Measurements from ENCODE around the gene SAP30BP. TPM values are rescaled to one million over a fixed set of nuclear protein-coding genes. Genes with fewer than 3 reads are reported as not detected.

Gene SAP30BP
- total RNA-seq, 3 donors from 2014 or later (not counting 1 experiment from before 2014, with no cell fraction given) = 234 to 246 (median 240) TPM

DNA sequence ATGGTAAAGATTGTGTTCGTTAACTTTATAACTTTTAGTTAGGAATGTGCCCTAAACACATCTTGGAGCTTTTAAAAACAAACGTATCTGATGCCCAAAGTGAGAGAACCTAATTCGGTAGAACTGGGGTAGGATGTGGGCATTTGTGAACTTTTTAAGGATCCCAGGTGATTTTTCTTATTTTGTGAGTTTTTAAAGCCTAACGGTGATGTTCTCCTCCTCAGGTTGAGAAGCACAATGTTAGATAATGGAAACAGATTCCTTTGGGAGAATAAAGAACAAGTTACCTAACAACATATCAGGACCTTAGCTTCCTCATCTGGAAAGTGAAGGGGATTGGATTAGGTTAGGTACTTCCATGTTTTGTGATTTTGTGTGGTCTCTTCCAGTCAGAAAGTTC, 687 bp downstream of the SAP30BP start:
- H3K4me1 Mint-ChIP-seq = peaks cover 7 to 14% of the 10 kb centered on the region in 2 donors
- no peaks in the 10 kb centered on the region for H3K27me3 ChIP-seq (ENCODE audit: control insufficient read depth, insufficient read depth, low read length)
- H3K4me3 Mint-ChIP-seq = no peak overlapping the region
- WGBS (ENCODE audit: insufficient coverage) = 3% methylated on average over 3 of the region's 4 CpGs
- TF ChIP-seq, protein P1, sequence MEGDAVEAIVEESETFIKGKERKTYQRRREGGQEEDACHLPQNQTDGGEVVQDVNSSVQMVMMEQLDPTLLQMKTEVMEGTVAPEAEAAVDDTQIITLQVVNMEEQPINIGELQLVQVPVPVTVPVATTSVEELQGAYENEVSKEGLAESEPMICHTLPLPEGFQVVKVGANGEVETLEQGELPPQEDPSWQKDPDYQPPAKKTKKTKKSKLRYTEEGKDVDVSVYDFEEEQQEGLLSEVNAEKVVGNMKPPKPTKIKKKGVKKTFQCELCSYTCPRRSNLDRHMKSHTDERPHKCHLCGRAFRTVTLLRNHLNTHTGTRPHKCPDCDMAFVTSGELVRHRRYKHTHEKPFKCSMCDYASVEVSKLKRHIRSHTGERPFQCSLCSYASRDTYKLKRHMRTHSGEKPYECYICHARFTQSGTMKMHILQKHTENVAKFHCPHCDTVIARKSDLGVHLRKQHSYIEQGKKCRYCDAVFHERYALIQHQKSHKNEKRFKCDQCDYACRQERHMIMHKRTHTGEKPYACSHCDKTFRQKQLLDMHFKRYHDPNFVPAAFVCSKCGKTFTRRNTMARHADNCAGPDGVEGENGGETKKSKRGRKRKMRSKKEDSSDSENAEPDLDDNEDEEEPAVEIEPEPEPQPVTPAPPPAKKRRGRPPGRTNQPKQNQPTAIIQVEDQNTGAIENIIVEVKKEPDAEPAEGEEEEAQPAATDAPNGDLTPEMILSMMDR (IDR thresholded peaks at IDR 0.05) = no peak
- no peaks in the 10 kb centered on the region for H3K9me3 Mint-ChIP-seq
- peaks cover 14% of the 10 kb centered on the region for H3K4me1 ChIP-seq (ENCODE audit: control insufficient read depth, insufficient read depth, low read length)
- H3K36me3 ChIP-seq (ENCODE audit: control insufficient read depth, insufficient read depth, low read length) = peaks cover 37% of the 10 kb centered on the region
- ATAC-seq (no peak), DNase-seq (no peak)
- peak overlapping the region; percentile 81 for H3K4me3 ChIP-seq (ENCODE audit: low read length)
- H3K36me3 Mint-ChIP-seq = no peaks in the 10 kb centered on the region
- no peaks in the 10 kb centered on the region for H3K27me3 Mint-ChIP-seq (ENCODE audit: low read depth in 2 of 2)
- H3K27ac Mint-ChIP-seq = no peak overlapping the region
- no peaks in the 10 kb centered on the region for H3K9me3 ChIP-seq (ENCODE audit: control insufficient read depth, insufficient read depth, low read length)
- intact Hi-C loops (cut with micrococcal nuclease) = no loop called here
- peak overlapping the region; percentile 84 for H3K27ac ChIP-seq (ENCODE audit: low read length)

DNA sequence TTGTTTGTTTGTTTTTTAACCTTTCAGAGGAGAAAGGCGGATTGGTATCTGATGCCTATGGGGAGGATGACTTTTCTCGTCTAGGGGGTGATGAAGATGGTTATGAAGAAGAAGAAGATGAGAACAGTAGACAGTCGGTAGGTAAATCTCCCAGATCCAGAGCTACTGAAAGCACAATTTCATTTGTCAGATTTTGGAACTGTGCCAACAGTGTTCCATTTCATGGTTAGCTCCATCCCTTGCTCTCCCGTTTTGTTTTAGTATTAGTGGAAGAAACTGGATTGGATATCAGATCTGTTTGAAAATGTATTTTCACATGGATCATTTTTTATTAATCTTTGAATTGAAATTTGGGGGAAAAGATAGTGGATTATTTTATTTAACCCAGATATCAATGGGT, 1.4 kb downstream of the SAP30BP start:
- Mint-ChIP-seq H3K4me1 (peaks cover 7 to 19% of the 10 kb centered on the region in 2 donors), H3K36me3 (no peaks in the 10 kb centered on the region), H3K27me3 (ENCODE audit: low read depth in 2 of 2) (no peaks in the 10 kb centered on the region), H3K9me3 (no peaks in the 10 kb centered on the region), H3K4me3 (no peak overlapping the region), H3K27ac (no peak overlapping the region)
- intact Hi-C loops (cut with micrococcal nuclease) = no loop called here
- H3K4me1 ChIP-seq (ENCODE audit: control insufficient read depth, insufficient read depth, low read length) = peaks cover 14% of the 10 kb centered on the region
- H3K4me3 ChIP-seq (ENCODE audit: low read length) = no peak overlapping the region
- H3K27me3 ChIP-seq (ENCODE audit: control insufficient read depth, insufficient read depth, low read length) = no peaks in the 10 kb centered on the region
- TF ChIP-seq, protein P1 (IDR thresholded peaks at IDR 0.05) = no peak
- DNase-seq = no peak
- ATAC-seq = no peak
- H3K36me3 ChIP-seq (ENCODE audit: control insufficient read depth, insufficient read depth, low read length) = peaks cover 43% of the 10 kb centered on the region
- WGBS (ENCODE audit: insufficient coverage) = 91% methylated on average over 4 of the region's 4 CpGs
- H3K9me3 ChIP-seq (ENCODE audit: control insufficient read depth, insufficient read depth, low read length) = no peaks in the 10 kb centered on the region
- H3K27ac ChIP-seq (ENCODE audit: low read length) = no peak overlapping the region

DNA sequence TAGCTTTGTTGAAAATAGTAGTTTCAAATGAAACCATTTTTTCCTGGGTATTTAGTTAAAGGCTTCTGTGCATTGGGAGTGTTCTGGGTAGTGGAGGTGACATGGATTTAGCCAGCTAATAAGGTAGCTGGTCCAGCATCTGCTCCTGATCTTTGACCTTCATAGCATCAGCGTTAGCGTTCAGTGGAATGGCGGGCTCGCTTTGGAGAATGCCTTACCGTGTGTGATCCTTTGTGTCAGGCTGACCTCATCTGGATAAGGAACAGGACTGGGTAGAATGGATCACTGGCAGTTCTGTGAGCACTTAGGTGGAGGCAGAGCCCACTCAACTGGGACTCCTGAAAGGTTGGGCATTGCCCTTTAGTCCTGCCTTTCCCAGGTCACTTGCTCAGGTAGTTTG, 3.7 kb downstream of the SAP30BP start:
- H3K27me3 ChIP-seq (ENCODE audit: control insufficient read depth, insufficient read depth, low read length) = no peaks in the 10 kb centered on the region
- ATAC-seq (no peak), DNase-seq (no peak)
- no peaks in the 10 kb centered on the region for H3K9me3 Mint-ChIP-seq
- peaks cover 14% of the 10 kb centered on the region for H3K4me1 ChIP-seq (ENCODE audit: control insufficient read depth, insufficient read depth, low read length)
- H3K4me3 ChIP-seq (ENCODE audit: low read length) = no peak overlapping the region
- H3K9me3 ChIP-seq (ENCODE audit: control insufficient read depth, insufficient read depth, low read length) = no peaks in the 10 kb centered on the region
- TF ChIP-seq, protein P1 (IDR thresholded peaks at IDR 0.05) = no peak
- intact Hi-C loops (cut with micrococcal nuclease) = no loop called here
- peaks cover 47% of the 10 kb centered on the region for H3K36me3 ChIP-seq (ENCODE audit: control insufficient read depth, insufficient read depth, low read length)
- H3K27ac ChIP-seq (ENCODE audit: low read length) = no peak overlapping the region
- peaks cover 13 to 20% of the 10 kb centered on the region in 2 donors for H3K4me1 Mint-ChIP-seq
- H3K36me3 Mint-ChIP-seq = no peaks in the 10 kb centered on the region
- H3K4me3 Mint-ChIP-seq = no peak overlapping the region
- no peaks in the 10 kb centered on the region for H3K27me3 Mint-ChIP-seq (ENCODE audit: low read depth in 2 of 2)
- WGBS (ENCODE audit: insufficient coverage) = 97% methylated on average over 5 of the region's 5 CpGs
- no peak overlapping the region for H3K27ac Mint-ChIP-seq

DNA sequence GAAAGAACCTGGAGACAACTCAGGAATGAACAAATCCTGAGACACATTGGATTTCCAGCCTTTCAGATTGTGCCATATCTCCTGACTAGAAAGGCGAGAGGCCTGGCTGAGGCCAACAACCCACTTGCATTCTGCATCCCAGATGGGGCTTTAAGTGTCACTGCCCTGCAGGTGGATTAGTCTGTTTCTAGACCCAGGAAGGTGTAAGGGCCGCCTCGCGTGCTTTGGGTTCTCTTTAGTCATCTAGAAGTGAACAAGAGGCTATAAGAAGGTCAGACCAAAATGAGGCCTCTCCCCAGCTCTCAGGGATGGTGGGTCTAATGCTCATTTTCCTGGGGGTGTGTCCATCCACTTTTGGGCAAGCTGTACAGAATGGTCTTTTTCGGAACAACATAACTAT, 4.9 kb downstream of the SAP30BP start:
- Histone ChIP-seq H3K27me3 (ENCODE audit: control insufficient read depth, insufficient read depth, low read length) (no peaks in the 10 kb centered on the region), H3K9me3 (ENCODE audit: control insufficient read depth, insufficient read depth, low read length) (no peaks in the 10 kb centered on the region), H3K4me1 (ENCODE audit: control insufficient read depth, insufficient read depth, low read length) (peaks cover 4% of the 10 kb centered on the region), H3K36me3 (ENCODE audit: control insufficient read depth, insufficient read depth, low read length) (peaks cover 49% of the 10 kb centered on the region), H3K27ac (ENCODE audit: low read length) (no peak overlapping the region), H3K4me3 (ENCODE audit: low read length) (no peak overlapping the region)
- Mint-ChIP-seq H3K4me1 (peaks cover 13 to 20% of the 10 kb centered on the region in 2 donors), H3K27ac (no peak overlapping the region), H3K9me3 (no peaks in the 10 kb centered on the region), H3K4me3 (no peak overlapping the region), H3K27me3 (ENCODE audit: low read depth in 2 of 2) (no peaks in the 10 kb centered on the region), H3K36me3 (no peaks in the 10 kb centered on the region)
- TF ChIP-seq, protein P1 (IDR thresholded peaks at IDR 0.05) = no peak
- intact Hi-C loops (cut with micrococcal nuclease) = no loop called here
- DNase-seq (no peak), ATAC-seq (no peak)
- 100% methylated on average over 4 of the region's 5 CpGs for WGBS (ENCODE audit: insufficient coverage)
